ENCODE data around the gene TP63.

DNA sequence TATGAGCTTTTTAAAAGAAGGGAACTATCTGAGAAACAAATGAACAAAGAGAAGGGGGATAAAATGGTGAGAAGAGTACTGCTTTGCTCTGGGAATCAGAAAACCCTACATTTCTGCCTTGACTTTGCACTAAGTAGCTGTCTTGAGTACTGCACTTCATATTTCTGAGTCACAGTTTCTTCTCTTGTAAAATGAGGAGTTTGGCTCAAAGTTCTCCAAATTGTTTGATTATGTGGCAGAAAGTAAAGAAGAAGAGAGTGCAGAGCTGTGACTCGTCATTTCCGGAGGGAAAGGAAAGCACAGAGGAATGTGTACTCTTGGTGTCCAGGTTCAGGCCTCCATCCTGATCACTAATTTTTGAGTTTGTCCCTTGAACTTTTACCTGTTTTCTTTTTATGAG lies 54.7 kb downstream of the TP63 start:
- TF ChIP-seq, protein P1, sequence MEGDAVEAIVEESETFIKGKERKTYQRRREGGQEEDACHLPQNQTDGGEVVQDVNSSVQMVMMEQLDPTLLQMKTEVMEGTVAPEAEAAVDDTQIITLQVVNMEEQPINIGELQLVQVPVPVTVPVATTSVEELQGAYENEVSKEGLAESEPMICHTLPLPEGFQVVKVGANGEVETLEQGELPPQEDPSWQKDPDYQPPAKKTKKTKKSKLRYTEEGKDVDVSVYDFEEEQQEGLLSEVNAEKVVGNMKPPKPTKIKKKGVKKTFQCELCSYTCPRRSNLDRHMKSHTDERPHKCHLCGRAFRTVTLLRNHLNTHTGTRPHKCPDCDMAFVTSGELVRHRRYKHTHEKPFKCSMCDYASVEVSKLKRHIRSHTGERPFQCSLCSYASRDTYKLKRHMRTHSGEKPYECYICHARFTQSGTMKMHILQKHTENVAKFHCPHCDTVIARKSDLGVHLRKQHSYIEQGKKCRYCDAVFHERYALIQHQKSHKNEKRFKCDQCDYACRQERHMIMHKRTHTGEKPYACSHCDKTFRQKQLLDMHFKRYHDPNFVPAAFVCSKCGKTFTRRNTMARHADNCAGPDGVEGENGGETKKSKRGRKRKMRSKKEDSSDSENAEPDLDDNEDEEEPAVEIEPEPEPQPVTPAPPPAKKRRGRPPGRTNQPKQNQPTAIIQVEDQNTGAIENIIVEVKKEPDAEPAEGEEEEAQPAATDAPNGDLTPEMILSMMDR (conservative IDR thresholded peaks at IDR 0.05) = no peak
- no peak for TF ChIP-seq EZH2 (IDR thresholded peaks at IDR 0.05; ENCODE audit: low read depth)

Data from PC-9 (cell line).